Neural cell (in vitro differentiated cells): ENCODE data around the gene WDTC1. TPM values are rescaled to one million over a fixed set of nuclear protein-coding genes. Genes with fewer than 3 reads are reported as not detected.

ENCODE experiments used
- H2AFZ ChIP-seq: fragments of 200-600, 300-800 bp; sonication (generic), shearing (Covaris generic); 2 replicates; pipeline ENCODE4 v1.6.0; 2014; ENCODE audit warnings: low read depth, mild to moderate bottlenecking, antibody characterized with exemption, low read length, moderate library complexity
- H3F3A ChIP-seq: fragments of 200-600 bp; shearing (Covaris generic); 2 replicates; pipeline ENCODE4 v1.6.1; 2016; ENCODE audit warnings: mild to moderate bottlenecking, moderate library complexity, mixed read lengths, antibody characterized with exemption, low read length; ENCODE audit not compliant: insufficient read depth, poor library complexity, severe bottlenecking
- H3K27ac ChIP-seq: fragments of 200-600, 300-800 bp; sonication (generic), shearing (Covaris generic); 2 replicates; pipeline ENCODE4 v1.5.1; 2014; ENCODE audit warnings: mild to moderate bottlenecking, low read length, moderate library complexity
- H3K27me3 ChIP-seq: fragments of 300-800, 200-600 bp; sonication (generic), shearing (Covaris generic); 2 replicates; pipeline ENCODE4 v1.6.0; 2014; ENCODE audit warnings: mild to moderate bottlenecking, low read depth, low read length, moderate library complexity; ENCODE audit not compliant: insufficient read depth
- H3K36me3 ChIP-seq: fragments of 300-800, 200-600 bp; sonication (generic), shearing (Covaris generic); 2 replicates; pipeline ENCODE4 v1.5.1; 2014; ENCODE audit warnings: mild to moderate bottlenecking, antibody characterized with exemption, low read length, moderate library complexity; ENCODE audit not compliant: insufficient read depth
- H3K4me2 ChIP-seq: fragments of 300-800, 200-600 bp; sonication (generic), shearing (Covaris generic); 2 replicates; pipeline ENCODE4 v1.6.0; 2014; ENCODE audit warnings: mild to moderate bottlenecking, low read length
- H3K4me3 ChIP-seq: fragments of 300-800, 200-600 bp; sonication (generic), shearing (Covaris generic); 2 replicates; pipeline ENCODE4 v1.5.1; 2014; ENCODE audit warnings: mild to moderate bottlenecking, low read length, moderate library complexity
- H3K79me2 ChIP-seq: fragments of 200-600 bp; shearing (Covaris generic); replicated peaks from 2 replicates; pipeline ENCODE4 v1.6.0; 2014; ENCODE audit warnings: mild to moderate bottlenecking, low read length, moderate library complexity; ENCODE audit not compliant: insufficient read depth
- H3K9ac ChIP-seq: fragments of 300-800, 200-600 bp; sonication (generic), shearing (Covaris generic); 2 replicates; pipeline ENCODE4 v1.6.1; 2016; ENCODE audit warnings: mild to moderate bottlenecking, low read length, mixed read lengths
- H3K9me2 ChIP-seq: fragments of 200-600 bp; shearing (Covaris generic); 2 replicates; pipeline ENCODE4 v1.6.1; 2016; ENCODE audit warnings: mild to moderate bottlenecking, low read length, mixed read lengths; ENCODE audit not compliant: insufficient read depth
- H3K9me3 ChIP-seq: fragments of 200-600, 300-800 bp; sonication (generic), shearing (Covaris generic); 2 replicates; pipeline ENCODE4 v1.6.1; 2016; ENCODE audit warnings: mild to moderate bottlenecking, mixed run types, low read length, moderate library complexity, mixed read lengths
- H4K20me1 ChIP-seq: fragments of 200-600 bp; shearing (Covaris generic); 2 replicates; pipeline ENCODE4 v1.6.1; 2016; ENCODE audit warnings: mild to moderate bottlenecking, mixed run types; ENCODE audit not compliant: insufficient read depth
- CTCF ChIP-seq: fragments of 450-650 bp; IDR thresholded peaks from 2 replicates; pipeline ENCODE4 v1.5.1; 2014; ENCODE audit warnings: antibody characterized with exemption, mild to moderate bottlenecking, moderate library complexity; ENCODE audit not compliant: poor library complexity, severe bottlenecking
- EP300 ChIP-seq: fragments of 450-650 bp; conservative IDR thresholded peaks from 2 replicates; pipeline ENCODE4 v1.6.1; 2014; ENCODE audit warnings: antibody characterized with exemption, mild to moderate bottlenecking, moderate library complexity; ENCODE audit not compliant: poor library complexity, severe bottlenecking
- EZH2 ChIP-seq: fragments of 200-600, 300-800 bp; shearing (Covaris generic), sonication (generic); IDR thresholded peaks from 2 replicates; pipeline ENCODE4 v1.6.1; 2014; ENCODE audit warnings: antibody characterized with exemption, low read length, borderline replicate concordance, mild to moderate bottlenecking; ENCODE audit not compliant: insufficient read depth, poor library complexity, severe bottlenecking
- MXI1 ChIP-seq: fragments of 450-650 bp; conservative IDR thresholded peaks from 2 replicates; pipeline ENCODE4 v1.6.1; 2014; ENCODE audit warnings: antibody characterized with exemption, mild to moderate bottlenecking; ENCODE audit not compliant: poor library complexity, severe bottlenecking
- POLR2AphosphoS5 ChIP-seq: IDR thresholded peaks from 2 replicates; pipeline ENCODE4 v1.6.1; 2012
- RAD21 ChIP-seq: fragments of 450-650 bp; conservative IDR thresholded peaks from 2 replicates; pipeline ENCODE4 v1.6.1; 2014; ENCODE audit warnings: antibody characterized with exemption, mild to moderate bottlenecking, moderate library complexity
- REST ChIP-seq: IDR thresholded peaks from 2 replicates; pipeline ENCODE4 v1.6.1; 2012; ENCODE audit warnings: borderline replicate concordance
- SMC3 ChIP-seq: fragments of 450-650 bp; conservative IDR thresholded peaks from 2 replicates; pipeline ENCODE4 v1.6.1; 2014; ENCODE audit warnings: antibody characterized with exemption, mild to moderate bottlenecking, moderate library complexity; ENCODE audit not compliant: poor library complexity
- TAF1 ChIP-seq: IDR thresholded peaks from 2 replicates; pipeline ENCODE4 v1.6.1; 2012; ENCODE audit warnings: low read depth
- polyA plus RNA-seq: library from polyadenylated mRNA; depleted of rRNA; stranded (reverse); fragments of >200 nt; gene quantifications from 2 replicates; pipeline ENCODE4 v1.2.3, GENCODE V29; 2014

WDTC1 gene
- polyA plus RNA-seq, 1 donor from 2014 or later = 10.9 TPM

GRCh38 chr1:27300341-27301051 lies 66.1 kb downstream of the WDTC1 start:
- TF ChIP-seq EZH2 (no peak), CTCF (peak; percentile 98), EP300 (no peak), TAF1 (no peak), MXI1 (peak; percentile 47), RAD21 (peak; percentile 99), REST (no peak), SMC3 (peak; percentile 98), POLR2AphosphoS5 (no peak)
- Histone ChIP-seq H3K27me3 (no peaks in the 10 kb centered on the region), H3F3A (no peaks in the 10 kb centered on the region), H3K9ac (no peak overlapping the region), H3K36me3 (no peaks in the 10 kb centered on the region), H3K9me2 (no peaks in the 10 kb centered on the region), H3K4me2 (no peak overlapping the region), H3K4me3 (no peak overlapping the region), H3K9me3 (no peaks in the 10 kb centered on the region), H4K20me1 (no peaks in the 10 kb centered on the region), H3K27ac (no peak overlapping the region), H3K79me2 (no peaks in the 10 kb centered on the region), H2AFZ (no peak overlapping the region)

- Histone ChIP-seq H3K4me3 (no peak overlapping the region), H3K27me3 (no peaks in the 10 kb centered on the region), H3K9me3 (no peaks in the 10 kb centered on the region), H3K36me3 (no peaks in the 10 kb centered on the region), H4K20me1 (no peaks in the 10 kb centered on the region), H3K4me2 (no peak overlapping the region), H3K79me2 (no peaks in the 10 kb centered on the region), H3K27ac (no peak overlapping the region), H3K9me2 (no peaks in the 10 kb centered on the region), H2AFZ (no peak overlapping the region), H3K9ac (peak overlapping the region; percentile 10), H3F3A (no peaks in the 10 kb centered on the region)
- TF ChIP-seq EZH2 (no peak), TAF1 (no peak), RAD21 (no peak), SMC3 (peak; percentile 61), CTCF (no peak), POLR2AphosphoS5 (no peak), MXI1 (no peak)
These were observed 66.6 kb downstream of the WDTC1 start for GRCh38 chr1:27301052-27301422.
